H9 (cell line): ENCODE measurements around the gene GRIK4. TPM values are rescaled to one million over a fixed set of nuclear protein-coding genes. Genes with fewer than 3 reads are reported as not detected.

ENCODE experiments used
- DNase-seq: peaks from one replicate; pipeline ENCODE4 v3.0.0-alpha.2; 2017
- H2AFZ ChIP-seq: one replicate; pipeline ENCODE4 v1.6.1; 2013; ENCODE audit warnings: mild to moderate bottlenecking, low read length, control low read depth, moderate library complexity
- H2AK5ac ChIP-seq: 2 replicates; pipeline ENCODE4 v1.6.1; 2013; ENCODE audit warnings: low read length, control low read depth, mixed read lengths; ENCODE audit not compliant: insufficient read length
- H2BK120ac ChIP-seq: one replicate; pipeline ENCODE4 v1.6.1; 2013; ENCODE audit warnings: low read depth, mild to moderate bottlenecking, low read length, control low read depth, inconsistent platforms; ENCODE audit not compliant: poor library complexity, severe bottlenecking
- H2BK12ac ChIP-seq: 2 replicates; pipeline ENCODE4 v1.6.1; 2013; ENCODE audit warnings: low read length, control low read depth, mixed read lengths, low read depth; ENCODE audit not compliant: insufficient read length
- H2BK15ac ChIP-seq: 2 replicates; pipeline ENCODE4 v1.6.1; 2013; ENCODE audit warnings: low read depth, low read length, control low read depth
- H2BK20ac ChIP-seq: one replicate; pipeline ENCODE4 v1.6.1; 2013; ENCODE audit warnings: low read depth, mild to moderate bottlenecking, low read length, control low read depth, inconsistent platforms; ENCODE audit not compliant: poor library complexity, severe bottlenecking
- H2BK5ac ChIP-seq: 2 replicates; pipeline ENCODE4 v1.6.1; 2013; ENCODE audit warnings: low read length, control low read depth, mixed read lengths; ENCODE audit not compliant: insufficient read length
- H3K14ac ChIP-seq: 2 replicates; pipeline ENCODE4 v1.6.1; 2013; ENCODE audit warnings: low read length, control low read depth; ENCODE audit not compliant: insufficient read depth
- H3K18ac ChIP-seq: 2 replicates; pipeline ENCODE4 v1.6.1; 2013; ENCODE audit warnings: low read depth, mild to moderate bottlenecking, mixed read lengths, low read length, control low read depth; ENCODE audit not compliant: insufficient read length
- H3K23ac ChIP-seq: 2 replicates; pipeline ENCODE4 v1.6.1; 2013; ENCODE audit warnings: low read length, control low read depth, mixed read lengths, low read depth; ENCODE audit not compliant: insufficient read length
- H3K23me2 ChIP-seq: 2 replicates; pipeline ENCODE4 v1.6.1; 2013; ENCODE audit warnings: low read depth, mild to moderate bottlenecking, mixed read lengths, low read length, control low read depth; ENCODE audit not compliant: insufficient read length, poor library complexity, severe bottlenecking
- H3K27ac ChIP-seq: 2 replicates; pipeline ENCODE4 v1.5.1; 2013; ENCODE audit warnings: low read length, control low read depth, mixed read lengths, low read depth; ENCODE audit not compliant: insufficient read length
- H3K27me3 ChIP-seq: 2 replicates; pipeline ENCODE4 v1.6.1; 2013; ENCODE audit warnings: low read length, control low read depth, inconsistent platforms; ENCODE audit not compliant: insufficient read depth
- H3K4ac ChIP-seq: 2 replicates; pipeline ENCODE4 v1.6.1; 2013; ENCODE audit warnings: low read depth, mild to moderate bottlenecking, control low read depth, inconsistent platforms, low read length, moderate library complexity
- H3K4me1 ChIP-seq: 2 replicates; pipeline ENCODE4 v1.6.1; 2013; ENCODE audit warnings: low read length, control low read depth, inconsistent platforms; ENCODE audit not compliant: insufficient read depth
- H3K4me2 ChIP-seq: 2 replicates; pipeline ENCODE4 v1.6.1; 2013; ENCODE audit warnings: low read length, control low read depth, mixed read lengths; ENCODE audit not compliant: insufficient read length, insufficient read depth
- H3K56ac ChIP-seq: 2 replicates; pipeline ENCODE4 v1.6.1; 2013; ENCODE audit warnings: low read depth, mild to moderate bottlenecking, mixed read lengths, low read length, control low read depth; ENCODE audit not compliant: insufficient read length
- H3K79me1 ChIP-seq: 2 replicates; pipeline ENCODE4 v1.6.1; 2013; ENCODE audit warnings: low read depth, mild to moderate bottlenecking, moderate library complexity, low read length, control low read depth, inconsistent platforms; ENCODE audit not compliant: insufficient read depth, poor library complexity, severe bottlenecking
- H3K79me2 ChIP-seq: 2 replicates; pipeline ENCODE4 v1.6.1; 2013; ENCODE audit warnings: low read length, control low read depth, inconsistent platforms; ENCODE audit not compliant: insufficient read depth
- H3K9ac ChIP-seq: 2 replicates; pipeline ENCODE4 v1.6.1; 2013; ENCODE audit warnings: low read length, control low read depth, mixed read lengths; ENCODE audit not compliant: insufficient read length; ENCODE audit errors: extremely low read depth
- H3K9me3 ChIP-seq: one replicate; pipeline ENCODE4 v1.6.1; 2013; ENCODE audit warnings: low read depth, low read length, inconsistent platforms; ENCODE audit not compliant: control insufficient read depth
- H3T11ph ChIP-seq: one replicate; pipeline ENCODE4 v1.6.1; 2013; ENCODE audit warnings: mild to moderate bottlenecking, low read length, control low read depth, inconsistent platforms
- H4K20me1 ChIP-seq: one replicate; pipeline ENCODE4 v1.6.1; 2013; ENCODE audit not compliant: control insufficient read depth, insufficient read length, insufficient read depth
- H4K5ac ChIP-seq: 2 replicates; pipeline ENCODE4 v1.6.1; 2013; ENCODE audit warnings: low read depth, mild to moderate bottlenecking, mixed read lengths, low read length, control low read depth; ENCODE audit not compliant: insufficient read length
- H4K8ac ChIP-seq: replicated peaks from 2 replicates; pipeline ENCODE4 v1.6.1; 2013; ENCODE audit warnings: low read length, control low read depth, mixed read lengths, low read depth; ENCODE audit not compliant: insufficient read length
- H4K91ac ChIP-seq: 2 replicates; pipeline ENCODE4 v1.6.1; 2013; ENCODE audit warnings: low read depth, mild to moderate bottlenecking, moderate library complexity, mixed read lengths, low read length, control low read depth; ENCODE audit not compliant: insufficient read length
- H3K27ac Mint-ChIP-seq, 3 experiments: 2 replicates in 2 of 3; 3 replicates in 1 of 3; pipeline ENCODE4 v1.8.0; 2020 to 2021; ENCODE audit warnings: mixed read lengths in 3 of 3, mild to moderate bottlenecking in 1 of 3, moderate library complexity in 1 of 3
- H3K27me3 Mint-ChIP-seq: 2 replicates; pipeline ENCODE4 v1.8.0; 2021; ENCODE audit warnings: low read depth, mild to moderate bottlenecking, moderate library complexity, mixed read lengths
- H3K36me3 Mint-ChIP-seq, 3 experiments: 2 replicates in 2 of 3; 3 replicates in 1 of 3; pipeline ENCODE4 v1.8.0; 2020 to 2021; ENCODE audit warnings: low read depth in 3 of 3, mixed read lengths in 3 of 3; ENCODE audit not compliant: insufficient read depth in 1 of 3
- H3K4me1 Mint-ChIP-seq, 2 experiments: 2 replicates each; pipeline ENCODE4 v1.8.0; 2020; ENCODE audit warnings: mixed read lengths in 2 of 2
- H3K4me3 Mint-ChIP-seq, 2 experiments: 2 replicates in 1 of 2; 3 replicates in 1 of 2; pipeline ENCODE4 v1.8.0; 2020 to 2021; ENCODE audit warnings: mild to moderate bottlenecking in 2 of 2, mixed read lengths in 2 of 2, moderate library complexity in 1 of 2
- H3K9me3 Mint-ChIP-seq, 2 experiments: 2 replicates in 1 of 2; 3 replicates in 1 of 2; pipeline ENCODE4 v1.8.0; 2020; ENCODE audit warnings: mild to moderate bottlenecking in 2 of 2, mixed read lengths in 2 of 2, moderate library complexity in 1 of 2
- CTCF ChIP-seq: fragments of 200-600 bp; sonication (generic); conservative IDR thresholded peaks from 3 replicates; pipeline ENCODE4 v1.8.0; 2021; ENCODE audit warnings: antibody characterized with exemption, mild to moderate bottlenecking
- WGBS: extraction: QIAGEN DNeasy Blood & Tissue Kit; methylation state at CpG from one replicate; pipeline ENCODE4 v1.1.7; 2013; ENCODE audit warnings: missing lambda C conversion rate, low lambda C conversion rate, mixed read lengths; ENCODE audit not compliant: insufficient read length; ENCODE audit errors: extremely low coverage; 5-methylcytosine and 5-hydroxymethylcytosine counted together
- total RNA-seq: library from RNA; stranded (reverse); gene quantifications from 2 replicates; pipeline ENCODE4 v1.2.1, GENCODE V29; 2021

The GRIK4 gene
- total RNA-seq, 1 experiment from 2014 or later, result 2.3 TPM

DNA sequence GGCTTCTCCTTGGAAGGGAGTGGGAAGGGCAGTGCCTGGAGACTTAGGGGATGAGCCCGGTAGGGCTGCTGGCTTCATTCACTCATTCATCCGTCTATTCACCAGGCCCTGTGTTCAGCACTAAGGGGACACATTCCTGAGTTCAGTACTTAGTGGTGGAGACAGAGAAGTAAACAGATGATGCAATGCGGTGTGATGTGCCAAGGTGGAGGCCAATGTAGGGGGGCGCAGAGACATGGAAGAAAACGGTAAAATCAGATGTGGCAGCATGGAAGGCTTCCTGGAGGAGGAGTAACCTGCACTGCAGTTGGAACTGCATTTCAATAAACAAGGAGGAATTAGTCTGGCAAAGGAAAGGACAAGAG is 21.3 kb downstream of the GRIK4 start:
- Mint-ChIP-seq H3K27ac (peak overlapping the region in 2 of 3 experiments; percentile 1 to 52; a peak in 3 of 7 replicates), H3K27me3 (peaks cover 25% of the 10 kb centered on the region), H3K9me3 (peaks cover 5 to 7% of the 10 kb centered on the region in 2 experiments; a peak in 4 of 5 replicates), H3K4me3 (no peak overlapping the region), H3K4me1 (peaks cover 12 to 42% of the 10 kb centered on the region in 2 experiments), H3K36me3 (peaks cover 0 to 9% (median 3%) of the 10 kb centered on the region in 3 experiments; a peak in 3 of 7 replicates)
- Histone ChIP-seq H2AFZ (no peak overlapping the region), H2BK12ac (no peak overlapping the region), H3K79me1 (no peaks in the 10 kb centered on the region), H2AK5ac (no peak overlapping the region), H3K9ac (no peak overlapping the region), H4K5ac (no peak overlapping the region), H2BK15ac (no peak overlapping the region), H3K56ac (no peak overlapping the region), H2BK20ac (no peak overlapping the region), H2BK120ac (no peak overlapping the region), H3K23me2 (no peaks in the 10 kb centered on the region), H3K23ac (no peak overlapping the region), H2BK5ac (no peak overlapping the region), H3T11ph (no peak overlapping the region), H3K9me3 (no peaks in the 10 kb centered on the region), H3K4me2 (no peak overlapping the region), H4K20me1 (no peaks in the 10 kb centered on the region), H3K18ac (no peak overlapping the region), H3K4me1 (no peaks in the 10 kb centered on the region), H4K91ac (no peak overlapping the region), H3K79me2 (no peaks in the 10 kb centered on the region), H4K8ac (no peak overlapping the region), H3K27me3 (no peaks in the 10 kb centered on the region), H3K4ac (no peak overlapping the region), H3K14ac (no peak overlapping the region), H3K27ac (no peak overlapping the region)
- no peak for TF ChIP-seq CTCF
- WGBS, result no CpG with 5 or more reads among the region's 5 CpGs
- DNase-seq, result no peak
